SK-N-SH treated with all-trans-retinoic acid at 6 μM for 48 hours (cell line): ENCODE results near the gene KIRREL3.

Experiments
- BACH2 ChIP-seq: fragments of 250-450 bp; sonication (Bioruptor Pico); IDR thresholded peaks from 2 replicates; pipeline ENCODE4 v1.9.0; 2021; ENCODE audit warnings: mild to moderate bottlenecking, borderline replicate concordance
- CSRNP3 ChIP-seq: fragments of 250-450 bp; sonication (Bioruptor Pico); IDR thresholded peaks from 2 replicates; pipeline ENCODE4 v1.5.1; 2021; ENCODE audit warnings: mild to moderate bottlenecking, moderate library complexity
- ZC3H10 ChIP-seq: fragments of 250-450 bp; sonication (Bioruptor Pico); IDR thresholded peaks from 2 replicates; pipeline ENCODE4 v1.5.1; 2021; ENCODE audit warnings: mild to moderate bottlenecking, moderate library complexity
- ZNF565 ChIP-seq: fragments of 450-650 bp; formaldehyde crosslinking; conservative IDR thresholded peaks from 2 replicates; pipeline ENCODE4 v1.5.0; 2020; ENCODE audit warnings: low read depth, mild to moderate bottlenecking, moderate library complexity
- ZNF70 ChIP-seq: fragments of 450-650 bp; formaldehyde crosslinking; IDR thresholded peaks from 2 replicates; pipeline ENCODE4 v1.5.0; 2020; ENCODE audit warnings: mild to moderate bottlenecking, moderate library complexity

GRCh38 chr11:126973051-126973450 lies 27.5 kb downstream of the KIRREL3 start:
- TF ChIP-seq CSRNP3 (CRISPR knock-in tag): no peak
- no peak for TF ChIP-seq BACH2
- no peak for TF ChIP-seq ZNF70 (CRISPR knock-in tag)
- no peak for TF ChIP-seq ZC3H10 (CRISPR knock-in tag)
- no peak for TF ChIP-seq ZNF565
